ENCODE measurements around the gene PAPOLA.

PAPOLA gene

GRCh38 chr14:96511667-96512066 is 9.5 kb downstream of the PAPOLA start:
- H3K27ac Mint-ChIP-seq: no peak overlapping the region
- no peaks in the 10 kb centered on the region for H3K36me3 Mint-ChIP-seq
- H3K4me1 Mint-ChIP-seq: peaks cover 28 to 76% of the 10 kb centered on the region in 2 donors
- ATAC-seq (replicated peaks) (no peak), DNase-seq (no peak)
- no peaks in the 10 kb centered on the region for H3K9me3 Mint-ChIP-seq
- H3K27me3 Mint-ChIP-seq: no peaks in the 10 kb centered on the region
- no peak overlapping the region for H3K4me3 Mint-ChIP-seq

DNA sequence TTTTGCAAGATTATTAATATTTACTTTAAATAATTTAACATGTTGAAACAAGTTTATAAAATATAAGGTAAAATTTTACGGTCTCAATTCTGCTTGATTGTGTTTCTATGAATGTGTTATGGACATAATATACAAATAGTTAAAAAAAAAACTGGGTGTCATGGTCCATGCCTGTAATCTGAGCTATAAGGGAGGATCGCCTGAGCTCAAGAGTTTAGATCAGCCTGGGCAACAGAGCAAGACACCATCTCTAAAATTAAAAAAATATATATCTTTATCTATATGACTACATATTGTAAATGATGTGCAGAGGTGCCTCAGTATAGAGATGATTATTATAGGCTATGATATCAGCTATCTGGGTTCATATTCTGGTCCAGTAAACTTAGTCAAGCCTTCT is 9.9 kb downstream of the PAPOLA start:
- Mint-ChIP-seq H3K4me3 (no peak overlapping the region), H3K27ac (no peak overlapping the region), H3K27me3 (no peaks in the 10 kb centered on the region), H3K36me3 (no peaks in the 10 kb centered on the region), H3K4me1 (peaks cover 29 to 81% of the 10 kb centered on the region in 2 donors), H3K9me3 (no peaks in the 10 kb centered on the region)
- DNase-seq (no peak), ATAC-seq (replicated peaks) (peak in 1 of 2 donors; percentile 45)

DNA sequence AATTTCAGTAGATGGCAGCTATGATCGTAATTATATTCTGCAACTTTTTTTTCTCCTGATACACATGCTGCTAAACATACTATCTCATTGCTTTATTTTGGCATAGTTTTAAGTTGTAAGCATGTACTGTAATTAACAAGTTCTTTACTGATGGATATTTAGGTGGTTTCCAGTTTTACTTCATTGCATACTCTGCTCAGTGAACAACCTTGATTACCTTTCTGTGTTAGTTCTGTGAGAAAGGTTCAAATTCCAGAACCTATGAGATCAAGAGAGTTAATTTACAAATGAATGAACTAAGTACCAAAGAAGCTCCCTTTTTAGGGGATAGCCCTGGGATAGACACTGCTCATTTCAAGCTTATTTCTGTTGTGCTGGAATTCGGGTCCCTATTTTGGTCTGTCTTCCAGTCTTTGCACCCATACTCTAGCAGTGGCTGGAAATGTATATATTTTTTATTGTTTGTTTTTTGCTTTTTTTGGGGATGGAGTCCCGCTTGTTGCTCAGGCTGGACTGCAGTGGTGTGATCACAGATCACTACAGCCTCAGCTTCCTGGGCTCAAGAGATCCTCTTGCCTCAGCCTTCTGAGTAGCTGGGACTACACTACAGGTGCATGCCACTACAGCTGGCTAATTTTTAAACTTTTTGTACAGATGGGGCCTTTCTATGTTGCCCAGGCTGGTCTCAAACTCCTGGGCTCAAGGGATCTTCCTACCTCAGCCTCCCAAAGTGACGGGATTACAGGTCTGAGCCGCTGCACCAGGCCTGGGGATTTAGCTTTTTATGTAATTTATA is 10.6 kb downstream of the PAPOLA start:
- DNase-seq: no peak
- no peaks in the 10 kb centered on the region for H3K27me3 Mint-ChIP-seq
- peak overlapping the region in 1 of 2 donors; percentile 32 for H3K4me3 Mint-ChIP-seq
- peaks cover 32 to 86% of the 10 kb centered on the region in 2 donors for H3K4me1 Mint-ChIP-seq
- H3K36me3 Mint-ChIP-seq: no peaks in the 10 kb centered on the region
- H3K9me3 Mint-ChIP-seq: no peaks in the 10 kb centered on the region
- peak overlapping the region; percentile 80 for H3K27ac Mint-ChIP-seq
- peak; percentile 59 to 72 for ATAC-seq (replicated peaks)

DNA sequence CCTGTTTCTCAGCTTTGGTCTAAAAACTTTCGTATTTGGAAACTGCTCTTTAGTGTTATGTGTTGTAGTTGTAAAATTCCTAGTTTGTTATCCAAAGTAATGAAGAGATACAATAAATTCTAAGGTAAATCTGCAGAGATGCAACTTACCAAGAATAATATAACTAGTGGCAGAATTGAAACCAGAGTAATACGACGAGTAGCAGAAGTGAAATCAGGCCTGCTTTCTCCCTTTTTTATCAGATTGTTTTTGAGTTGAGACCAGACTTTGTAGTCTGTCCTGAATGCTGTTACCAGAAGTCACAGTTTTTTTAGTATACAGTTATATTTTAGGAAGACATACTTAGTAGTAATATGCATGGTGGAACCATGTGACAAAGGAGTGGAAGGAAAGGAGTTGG is 12.5 kb downstream of the PAPOLA start:
- Mint-ChIP-seq H3K4me1 (peaks cover 27 to 77% of the 10 kb centered on the region in 2 donors), H3K27ac (peak overlapping the region; percentile 69), H3K4me3 (peak overlapping the region; percentile 55 to 66), H3K9me3 (no peaks in the 10 kb centered on the region), H3K36me3 (no peaks in the 10 kb centered on the region), H3K27me3 (no peaks in the 10 kb centered on the region)
- DNase-seq: no peak
- peak; percentile 62 to 68 for ATAC-seq (replicated peaks)

DNA sequence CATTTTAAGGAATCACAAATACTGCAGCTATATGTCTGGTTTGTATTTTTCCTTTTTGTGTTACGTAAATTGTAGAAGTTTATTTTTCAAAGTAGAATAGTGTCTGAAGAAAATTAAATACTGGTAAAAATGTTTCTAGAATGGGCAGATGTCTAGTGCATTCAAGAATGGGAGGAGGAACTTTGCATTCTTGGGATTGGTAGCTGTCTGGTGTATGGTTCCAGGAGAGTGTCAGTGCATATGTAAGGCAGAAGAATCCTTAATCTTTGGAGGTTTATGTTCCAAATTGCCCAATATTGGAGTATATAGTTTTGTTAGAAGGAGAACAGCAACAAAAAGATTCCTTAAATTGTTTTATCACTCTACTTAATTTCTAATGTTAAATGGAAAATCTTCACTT is 13.5 kb downstream of the PAPOLA start:
- Mint-ChIP-seq H3K27ac (peak overlapping the region; percentile 62), H3K9me3 (no peaks in the 10 kb centered on the region)

GRCh38 chr14:96516351-96516750 is 14.2 kb downstream of the PAPOLA start:
- Mint-ChIP-seq H3K27me3 (no peaks in the 10 kb centered on the region), H3K27ac (no peak overlapping the region), H3K4me1 (peaks cover 27 to 72% of the 10 kb centered on the region in 2 donors), H3K9me3 (no peaks in the 10 kb centered on the region), H3K4me3 (no peak overlapping the region), H3K36me3 (peaks cover 0 to 6% of the 10 kb centered on the region in 2 donors)
- no peak for ATAC-seq (replicated peaks)
- no peak for DNase-seq

More for the DNA sequence above, 13.5 kb downstream of the PAPOLA start:
- H3K4me3 Mint-ChIP-seq: no peak overlapping the region
- no peaks in the 10 kb centered on the region for H3K27me3 Mint-ChIP-seq
- no peak for DNase-seq
- H3K4me1 Mint-ChIP-seq: peaks cover 31 to 77% of the 10 kb centered on the region in 2 donors
- H3K36me3 Mint-ChIP-seq: peaks cover 0 to 6% of the 10 kb centered on the region in 2 donors
- ATAC-seq (replicated peaks): no peak

- Mint-ChIP-seq H3K9me3 (no peaks in the 10 kb centered on the region), H3K4me1 (peaks cover 18 to 40% of the 10 kb centered on the region in 2 donors), H3K36me3 (peaks cover 6 to 9% of the 10 kb centered on the region in 2 donors), H3K27ac (peak overlapping the region; percentile 62), H3K27me3 (no peaks in the 10 kb centered on the region), H3K4me3 (no peak overlapping the region)
- ATAC-seq (replicated peaks) (peak; percentile 99), DNase-seq (no peak)
These were observed 17.8 kb downstream of the PAPOLA start for GRCh38 chr14:96519970-96520369.

DNA sequence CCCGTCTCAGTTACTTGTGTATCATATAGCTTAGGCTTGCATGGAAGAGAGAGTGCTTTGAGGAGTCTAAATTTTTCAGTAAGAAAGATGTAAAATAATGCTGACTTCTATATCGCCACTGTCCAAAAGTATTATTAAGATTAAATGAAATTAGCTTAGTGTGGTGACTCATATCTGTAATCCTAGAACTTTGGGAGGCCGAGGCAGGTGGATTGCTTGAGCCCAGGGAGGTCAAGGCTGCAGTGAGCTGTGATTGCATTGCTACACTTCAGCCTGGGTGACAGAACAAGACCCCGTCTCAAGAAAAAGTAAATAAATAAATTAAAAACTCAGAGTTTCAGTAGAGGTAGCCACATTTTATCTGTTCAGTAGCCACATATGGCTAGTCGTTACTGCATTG is 23.3 kb downstream of the PAPOLA start:
- DNase-seq (no peak), ATAC-seq (replicated peaks) (no peak)
- Mint-ChIP-seq H3K9me3 (no peaks in the 10 kb centered on the region), H3K27me3 (no peaks in the 10 kb centered on the region), H3K4me3 (no peak overlapping the region), H3K27ac (no peak overlapping the region), H3K4me1 (peaks cover 4 to 7% of the 10 kb centered on the region in 2 donors), H3K36me3 (peaks cover 18 to 19% of the 10 kb centered on the region in 2 donors)

- Mint-ChIP-seq H3K27me3 (no peaks in the 10 kb centered on the region), H3K9me3 (no peaks in the 10 kb centered on the region), H3K4me1 (no peaks in the 10 kb centered on the region), H3K4me3 (no peak overlapping the region), H3K27ac (no peak overlapping the region), H3K36me3 (peaks cover 9 to 16% of the 10 kb centered on the region in 2 donors)
- ATAC-seq (replicated peaks): no peak
- DNase-seq: no peak
These were observed 30.4 kb downstream of the PAPOLA start for GRCh38 chr14:96532632-96533031.

- no peaks in the 10 kb centered on the region for H3K27me3 Mint-ChIP-seq
- peak overlapping the region; percentile 9 for H3K27ac Mint-ChIP-seq
- no peak overlapping the region for H3K4me3 Mint-ChIP-seq
- no peaks in the 10 kb centered on the region for H3K4me1 Mint-ChIP-seq
- no peak for DNase-seq
- H3K9me3 Mint-ChIP-seq: no peaks in the 10 kb centered on the region
- no peak for ATAC-seq (replicated peaks)
- H3K36me3 Mint-ChIP-seq: peaks cover 7 to 15% of the 10 kb centered on the region in 2 donors
These were observed 34.6 kb downstream of the PAPOLA start for GRCh38 chr14:96536807-96537206.

DNA sequence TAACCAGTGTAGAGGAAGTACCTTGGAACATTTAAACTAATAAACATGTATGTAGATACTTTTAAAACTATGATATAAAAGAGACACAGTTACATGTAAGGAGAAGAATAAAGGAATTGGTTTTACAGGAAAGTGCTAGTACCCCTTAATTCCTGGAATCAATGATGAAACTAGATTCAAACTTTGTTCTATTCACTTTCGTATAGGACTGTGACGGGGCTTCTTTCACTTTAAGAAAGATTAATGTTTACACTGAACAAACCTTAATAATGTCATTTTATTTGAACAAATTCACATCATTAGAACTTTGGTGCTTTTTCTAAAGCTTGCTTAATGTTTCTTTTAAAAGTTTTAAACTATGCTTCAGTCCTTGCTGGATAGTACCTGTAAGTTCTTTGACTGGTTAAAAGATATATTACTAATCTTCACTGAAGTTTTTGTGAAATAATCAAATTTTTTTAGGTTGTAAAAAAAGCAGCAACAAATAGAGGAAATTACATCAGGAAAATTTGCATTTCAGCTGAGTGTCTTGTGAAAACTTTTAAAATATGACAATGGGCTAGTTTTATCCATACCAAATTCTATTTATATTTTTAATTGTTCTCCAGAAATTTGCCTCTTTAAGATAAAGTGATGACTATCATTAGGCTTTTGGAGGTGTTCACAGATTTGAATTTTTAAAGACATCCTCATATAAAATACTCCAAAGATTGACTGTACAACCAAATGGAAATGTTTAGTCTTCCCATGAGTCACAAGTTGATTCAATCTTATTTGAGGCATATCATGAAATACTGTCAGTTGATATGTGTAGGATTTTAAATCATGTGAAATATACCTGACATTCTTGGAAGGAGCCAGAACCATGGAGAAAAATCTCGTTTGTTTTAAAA is 36.2 kb downstream of the PAPOLA start:
- Mint-ChIP-seq H3K9me3 (no peaks in the 10 kb centered on the region), H3K4me3 (no peak overlapping the region), H3K36me3 (peaks cover 7 to 12% of the 10 kb centered on the region in 2 donors), H3K27me3 (no peaks in the 10 kb centered on the region), H3K27ac (no peak overlapping the region), H3K4me1 (no peaks in the 10 kb centered on the region)
- ATAC-seq (replicated peaks) (no peak), DNase-seq (no peak)

DNA sequence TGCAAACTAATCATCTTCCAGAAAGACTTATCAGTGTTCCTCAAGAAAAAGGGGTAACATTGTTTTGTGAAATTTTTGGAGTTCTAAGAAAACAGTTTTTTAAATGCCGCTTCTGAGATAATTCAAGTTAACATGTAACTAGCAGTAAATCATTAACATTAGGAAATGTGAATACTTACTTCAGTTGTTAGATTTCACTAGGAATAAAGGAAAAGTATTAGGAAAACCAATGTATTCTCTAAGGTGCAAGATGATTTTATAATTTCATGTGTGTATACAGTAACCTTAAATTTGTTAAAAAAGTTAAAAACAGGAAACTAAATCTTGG is 36.8 kb downstream of the PAPOLA start:
- Mint-ChIP-seq H3K4me3 (no peak overlapping the region), H3K9me3 (no peaks in the 10 kb centered on the region), H3K27me3 (no peaks in the 10 kb centered on the region), H3K27ac (no peak overlapping the region), H3K4me1 (no peaks in the 10 kb centered on the region), H3K36me3 (peaks cover 4 to 11% of the 10 kb centered on the region in 2 donors)
- no peak for ATAC-seq (replicated peaks)
- DNase-seq: no peak

GRCh38 chr14:96554315-96554910 is 52.2 kb downstream of the PAPOLA start:
- no peak for ATAC-seq (replicated peaks)
- Mint-ChIP-seq H3K4me3 (no peak overlapping the region), H3K27me3 (no peaks in the 10 kb centered on the region), H3K4me1 (peaks cover 0 to 3% of the 10 kb centered on the region in 2 donors), H3K27ac (peak overlapping the region; percentile 15), H3K9me3 (no peaks in the 10 kb centered on the region), H3K36me3 (peaks cover 20 to 33% of the 10 kb centered on the region in 2 donors)
- DNase-seq: no peak

DNA sequence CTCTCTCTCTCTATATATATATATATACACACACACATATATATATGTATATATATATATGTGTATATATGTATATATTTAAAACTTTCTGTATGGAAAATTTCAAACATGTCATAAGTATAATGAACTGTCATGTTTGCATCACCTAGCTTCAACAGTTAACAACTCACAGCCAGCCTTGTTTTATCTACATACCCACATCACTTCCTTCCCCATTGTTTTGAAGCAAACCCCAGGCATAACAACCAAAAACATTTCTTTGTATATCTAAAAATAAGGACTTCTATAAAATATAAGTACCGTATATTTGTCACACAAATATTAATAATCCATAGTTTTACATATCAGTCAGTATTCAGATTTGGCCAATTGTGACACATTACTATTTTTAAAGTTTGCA is 57.4 kb downstream of the PAPOLA start:
- peaks cover 24 to 39% of the 10 kb centered on the region in 2 donors for H3K36me3 Mint-ChIP-seq
- no peaks in the 10 kb centered on the region for H3K9me3 Mint-ChIP-seq
- H3K4me1 Mint-ChIP-seq: no peaks in the 10 kb centered on the region
- H3K4me3 Mint-ChIP-seq: no peak overlapping the region
- ATAC-seq (replicated peaks) (no peak), DNase-seq (no peak)
- no peaks in the 10 kb centered on the region for H3K27me3 Mint-ChIP-seq
- no peak overlapping the region for H3K27ac Mint-ChIP-seq
